Stromal cell of bone marrow (primary cell): ENCODE measurements around the gene EXD3.
"Not testable (repeated sequence)": the region's sequence is repeated elsewhere in the genome, so short reads cannot be mapped to it uniquely, and the experiment has no call there.

Source experiments
- DNase-seq: peaks from one replicate; pipeline ENCODE4 v3.0.0-alpha.2; 2012; ENCODE audit warnings: low read depth

The EXD3 gene

DNA sequence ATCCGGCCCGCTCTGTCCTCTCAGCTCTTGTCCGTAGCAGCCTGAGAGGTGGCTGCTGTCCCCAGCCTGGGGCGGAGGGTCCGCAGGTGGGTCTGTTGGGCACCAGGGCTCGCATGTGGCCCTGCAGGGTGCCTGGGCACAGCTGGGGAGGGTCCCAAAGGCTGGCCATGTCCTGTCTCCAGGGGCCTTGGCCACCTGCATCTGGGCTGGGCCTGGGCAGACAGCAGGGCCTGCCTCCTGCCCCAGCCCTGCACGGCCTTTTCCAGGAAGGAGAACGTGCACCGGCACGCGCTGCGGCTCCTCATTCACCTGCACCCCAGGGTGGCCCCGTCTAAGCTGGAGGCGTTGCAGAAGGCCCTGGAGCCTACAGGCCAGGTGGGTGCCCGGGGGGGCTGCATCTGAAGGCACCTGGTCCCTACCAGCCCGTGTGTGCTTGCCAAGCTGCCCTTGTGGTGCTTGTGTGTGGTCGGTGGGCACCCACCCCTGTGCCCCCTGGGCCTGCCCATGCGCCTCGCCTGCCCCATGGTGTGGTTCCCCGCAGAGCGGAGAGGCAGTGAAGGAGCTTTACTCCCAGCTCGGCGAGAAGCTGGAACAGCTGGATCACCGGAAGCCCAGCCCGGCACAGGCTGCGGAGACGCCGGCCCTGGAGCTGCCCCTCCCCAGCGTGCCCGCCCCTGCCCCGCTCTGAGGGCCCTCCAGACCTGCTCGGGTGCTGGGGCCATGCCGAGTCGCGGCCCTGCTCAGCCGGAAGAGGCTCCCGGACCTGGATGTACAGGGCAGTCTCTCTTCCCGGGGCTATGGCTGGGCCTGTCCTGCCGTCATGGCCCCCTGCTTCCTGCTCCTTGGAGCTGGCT is 150.5 kb downstream of the EXD3 start:
- DNase-seq = no peak

DNA sequence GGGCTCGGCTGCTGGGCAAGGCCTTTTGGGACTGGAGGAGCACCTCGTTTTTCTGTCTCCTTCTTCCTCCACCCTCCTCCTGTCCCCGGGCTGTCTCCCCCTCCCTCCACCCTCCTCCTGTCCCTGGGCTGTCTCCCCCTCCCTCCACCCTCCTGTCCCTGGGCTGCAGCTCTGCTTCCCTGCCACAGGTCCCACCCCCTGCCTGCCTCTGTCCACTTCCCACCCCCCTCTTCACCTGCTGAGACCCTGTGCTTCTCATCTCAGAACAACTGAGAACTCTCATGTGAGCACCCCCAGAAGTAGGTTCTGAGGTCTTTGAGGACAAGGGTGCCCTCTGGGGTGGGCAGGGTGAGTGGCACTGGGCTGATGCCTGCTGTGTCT is 151.3 kb downstream of the EXD3 start:
- DNase-seq = no peak

DNA sequence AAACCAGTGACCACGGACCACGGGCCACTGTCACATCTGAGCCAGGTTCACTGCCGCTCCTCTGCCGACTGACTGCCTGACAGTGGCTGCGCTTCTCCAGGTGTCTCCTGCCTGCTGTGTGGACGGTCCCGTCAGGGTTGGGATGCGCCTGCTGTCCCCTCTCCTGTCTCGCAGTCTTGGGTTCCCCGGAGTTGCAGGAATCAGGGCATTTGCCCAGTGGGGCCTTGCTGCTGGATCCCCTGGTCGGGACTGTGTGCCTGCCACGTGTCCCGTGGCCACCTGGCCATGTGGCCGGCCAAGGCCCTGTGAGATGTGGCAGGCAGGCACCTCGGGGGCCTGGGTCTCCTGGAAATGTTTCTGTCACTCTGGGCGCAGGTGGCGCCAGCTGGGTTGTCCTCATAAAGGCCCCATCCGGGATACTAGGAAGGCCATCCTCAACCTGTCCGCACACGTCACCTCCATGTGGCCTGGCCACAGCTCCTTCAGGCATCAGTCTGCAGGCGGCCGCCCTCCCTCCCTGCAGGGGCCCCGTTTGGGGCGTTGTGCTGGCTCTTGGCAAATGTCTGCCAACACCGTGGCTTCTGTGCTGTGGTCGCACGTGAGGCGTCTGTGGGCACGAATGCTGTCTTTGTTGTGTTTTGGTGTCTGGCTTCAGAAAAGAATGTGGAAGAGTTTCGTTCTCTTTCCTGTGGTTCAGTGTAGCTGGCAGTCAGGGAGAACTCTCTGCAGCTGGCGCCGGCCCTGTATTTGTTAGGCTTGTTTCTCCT is 151.8 kb downstream of the EXD3 start:
- DNase-seq = no peak

DNA sequence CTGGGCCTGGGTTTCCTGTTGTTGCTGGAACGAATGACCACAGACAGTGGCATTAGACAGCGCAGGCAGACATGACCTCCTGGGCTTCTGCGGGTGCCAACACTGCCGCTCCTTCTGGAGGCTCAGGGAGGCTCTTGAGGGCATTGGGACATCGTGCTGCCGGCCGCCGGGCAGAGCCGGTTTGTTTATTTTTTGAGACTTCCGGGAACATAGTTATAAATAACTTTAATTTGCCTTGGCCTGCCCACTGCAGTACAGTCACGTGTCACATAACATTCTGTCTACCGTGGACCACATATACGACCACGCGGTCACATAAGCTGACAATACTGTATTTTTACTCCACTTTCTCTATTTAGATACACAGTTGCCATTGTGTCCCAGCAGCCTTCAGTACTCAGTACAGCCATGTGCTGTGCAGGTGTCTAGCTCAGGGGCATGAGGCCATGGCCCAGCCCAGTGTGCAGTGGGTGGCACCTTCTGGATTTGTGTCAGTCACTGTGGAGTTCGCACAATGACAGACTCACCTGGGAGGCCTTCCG is 153.7 kb downstream of the EXD3 start:
- no peak for DNase-seq

DNA sequence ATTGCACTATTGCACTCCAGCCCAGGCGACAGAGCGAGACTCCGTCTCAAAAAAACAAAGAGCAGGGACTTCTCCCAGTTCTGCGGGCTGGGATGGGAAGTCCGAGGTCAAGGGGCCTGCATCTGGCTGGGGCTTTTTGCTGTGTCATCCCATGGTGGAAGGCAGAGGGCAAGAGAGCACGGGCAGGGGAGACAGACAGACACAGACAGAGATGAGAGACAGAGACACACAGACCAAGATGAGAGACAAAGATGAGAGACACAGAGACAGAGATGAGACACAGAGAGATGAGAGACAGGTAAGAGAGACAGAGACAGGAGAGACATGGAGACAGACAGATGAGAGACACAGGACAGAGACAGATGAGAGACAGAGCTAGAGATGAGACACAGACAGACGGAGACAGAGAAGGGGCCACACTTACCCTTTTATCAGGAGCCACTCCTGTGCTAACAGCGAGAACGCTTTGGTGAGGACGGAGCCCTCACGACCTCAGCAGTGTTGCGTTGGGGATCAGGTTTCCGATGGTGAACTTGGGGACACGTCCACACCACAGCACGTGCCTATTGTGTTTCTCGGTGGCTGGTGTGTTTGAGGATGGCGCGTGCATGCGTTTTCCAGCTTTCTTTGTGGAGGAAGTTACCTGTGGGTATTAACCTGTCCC is 154.3 kb downstream of the EXD3 start:
- DNase-seq = no peak

DNA sequence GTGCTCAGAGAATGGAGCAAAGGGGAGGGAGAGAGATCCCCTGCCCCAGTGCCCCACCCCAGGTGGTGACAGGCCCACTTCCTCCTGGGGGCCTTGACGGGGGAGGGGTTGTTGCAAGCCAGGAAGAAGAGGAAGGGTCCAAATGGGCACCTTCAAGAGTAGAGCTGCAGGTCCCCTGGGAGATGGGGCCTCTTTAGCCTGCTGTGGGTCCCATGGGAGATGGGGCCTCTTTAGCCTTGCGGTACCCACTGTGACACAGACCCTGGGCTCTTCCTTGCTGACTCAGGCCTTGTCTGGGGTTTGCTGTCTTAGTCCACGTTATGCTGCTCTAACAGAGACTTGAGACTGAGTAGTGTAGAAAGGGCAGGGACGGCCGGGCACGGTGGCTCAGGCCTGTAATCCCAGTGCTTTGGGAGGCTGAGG is 155.0 kb downstream of the EXD3 start:
- no peak for DNase-seq

DNA sequence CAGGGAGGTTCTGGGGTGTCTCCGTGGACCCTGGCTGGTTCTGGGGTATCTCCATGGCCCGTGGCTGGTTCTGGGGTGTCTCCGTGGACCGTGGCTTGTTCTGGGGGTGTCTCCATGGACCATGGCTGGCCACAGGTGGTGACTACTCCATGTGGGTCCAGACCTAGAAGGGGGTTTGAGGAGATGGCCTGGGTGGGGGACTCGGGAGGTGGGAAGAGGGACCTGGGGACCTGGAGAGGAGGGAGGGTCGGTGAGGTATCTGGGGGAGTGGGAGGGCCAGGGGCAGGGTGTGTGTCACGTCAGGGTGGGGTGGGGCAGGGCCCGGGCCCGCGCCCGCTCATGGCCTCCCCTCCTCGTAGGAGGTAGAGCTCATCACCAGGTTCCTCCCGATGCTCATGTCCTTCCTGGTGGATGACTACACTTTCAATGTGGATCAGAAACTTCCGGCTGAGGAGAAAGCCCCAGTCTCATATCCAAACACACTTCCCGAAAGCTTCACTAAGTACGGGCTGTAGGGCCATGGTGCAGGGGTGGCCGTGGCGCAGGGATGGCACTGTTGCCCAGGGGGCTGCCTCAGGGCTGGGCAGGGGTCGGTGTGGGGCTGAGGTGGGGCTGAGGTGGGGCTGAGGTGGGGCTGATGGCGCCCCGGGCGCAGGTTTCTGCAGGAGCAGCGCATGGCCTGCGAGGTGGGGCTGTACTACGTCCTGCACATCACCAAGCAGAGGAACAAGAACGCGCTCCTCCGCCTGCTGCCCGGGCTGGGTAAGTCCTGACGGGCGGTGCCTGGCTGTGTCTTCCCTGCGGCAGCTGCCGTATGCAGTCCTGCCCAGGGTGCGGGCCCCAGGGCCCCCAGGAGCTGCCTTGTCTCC is 156.1 kb downstream of the EXD3 start:
- DNase-seq = no peak

DNA sequence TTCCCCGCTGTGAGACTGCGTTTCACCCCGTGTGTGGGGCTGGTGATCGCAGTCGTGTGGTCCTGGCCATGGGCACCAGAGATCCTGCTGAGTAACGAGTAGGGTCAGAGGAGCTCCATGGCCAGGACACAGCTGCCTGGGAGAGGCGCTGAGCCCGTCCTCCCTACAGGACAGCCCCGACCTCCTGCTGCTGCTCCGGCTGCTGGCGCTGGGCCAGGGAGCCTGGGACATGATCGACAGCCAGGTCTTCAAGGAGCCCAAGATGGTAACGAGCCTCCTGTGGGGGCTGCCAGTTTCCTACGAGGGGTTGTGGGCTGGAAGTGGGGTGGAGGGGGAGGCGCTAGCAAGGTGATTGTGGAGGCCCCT is 156.8 kb downstream of the EXD3 start:
- no peak for DNase-seq

DNA sequence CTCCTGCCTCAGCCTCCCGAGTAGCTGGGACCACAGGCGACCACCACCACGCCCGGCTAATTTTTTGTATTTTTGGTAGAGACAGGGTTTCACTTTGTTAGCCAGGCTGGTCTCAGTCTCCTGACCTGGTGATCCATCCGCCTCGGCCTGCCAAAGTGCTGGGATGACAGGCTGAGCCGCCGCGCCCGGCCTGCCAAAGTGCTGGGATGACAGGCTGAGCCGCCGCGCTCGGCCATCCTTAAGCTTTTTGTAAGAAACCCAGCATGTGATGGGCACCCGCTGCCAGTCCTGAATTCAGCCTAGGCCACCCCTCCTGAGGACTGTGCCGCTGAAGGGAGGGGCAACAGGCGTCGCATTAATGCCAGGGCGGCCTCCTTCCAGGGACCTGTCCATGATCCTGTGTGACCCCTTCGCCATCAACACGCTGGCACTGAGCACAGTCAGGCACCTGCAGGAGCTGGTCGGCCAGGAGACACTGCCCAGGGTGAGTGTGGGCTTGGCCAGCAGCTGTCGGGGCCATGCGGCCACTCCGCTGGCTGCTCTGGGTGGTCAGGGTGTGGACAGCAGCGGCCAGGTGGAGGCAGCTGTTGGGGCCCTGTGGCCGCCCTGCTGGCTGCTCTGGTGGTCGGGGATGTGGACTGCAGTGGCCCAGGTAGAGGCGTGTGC is 157.3 kb downstream of the EXD3 start:
- no peak for DNase-seq

DNA sequence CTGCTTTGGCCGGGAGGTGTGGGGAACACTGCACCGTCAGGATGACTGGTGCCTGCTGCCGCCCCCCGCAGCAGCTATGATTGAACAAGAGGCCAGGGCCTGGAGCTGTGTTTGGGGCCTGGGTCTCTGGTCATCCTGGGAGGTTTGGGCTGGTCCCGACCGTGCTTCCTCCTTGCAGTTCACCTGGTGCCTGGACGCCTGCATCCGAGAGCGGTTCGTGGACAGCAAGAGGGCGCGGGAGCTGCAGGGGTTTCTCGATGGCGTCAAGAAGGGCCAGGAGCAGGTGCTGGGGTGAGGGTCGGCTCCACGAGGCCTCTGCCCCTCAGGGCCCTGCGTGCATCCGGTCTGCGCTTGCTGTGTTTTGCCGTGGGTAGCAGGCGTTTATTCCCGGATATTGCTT is 158.9 kb downstream of the EXD3 start:
- no peak for DNase-seq

DNA sequence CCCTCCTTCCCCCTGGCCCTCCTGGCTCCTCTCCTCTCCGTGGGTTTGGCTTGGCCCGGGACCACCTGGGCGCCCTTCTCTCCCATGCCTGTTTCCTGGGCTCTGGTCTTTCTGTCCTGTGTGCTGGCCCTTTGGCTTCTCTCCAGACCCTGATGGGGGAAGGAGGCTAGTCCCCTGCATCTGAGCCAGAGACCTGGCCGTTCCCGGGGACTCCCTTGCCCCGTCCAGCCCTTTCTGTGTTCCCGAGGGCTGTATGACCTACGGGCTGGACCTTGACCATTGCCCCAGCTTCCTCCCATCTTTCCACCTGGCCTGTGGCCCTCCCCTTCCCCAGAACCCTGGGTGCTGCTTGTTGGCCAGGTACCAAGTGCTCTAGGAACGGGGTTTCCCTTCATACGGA is 159.5 kb downstream of the EXD3 start:
- no peak for DNase-seq

DNA sequence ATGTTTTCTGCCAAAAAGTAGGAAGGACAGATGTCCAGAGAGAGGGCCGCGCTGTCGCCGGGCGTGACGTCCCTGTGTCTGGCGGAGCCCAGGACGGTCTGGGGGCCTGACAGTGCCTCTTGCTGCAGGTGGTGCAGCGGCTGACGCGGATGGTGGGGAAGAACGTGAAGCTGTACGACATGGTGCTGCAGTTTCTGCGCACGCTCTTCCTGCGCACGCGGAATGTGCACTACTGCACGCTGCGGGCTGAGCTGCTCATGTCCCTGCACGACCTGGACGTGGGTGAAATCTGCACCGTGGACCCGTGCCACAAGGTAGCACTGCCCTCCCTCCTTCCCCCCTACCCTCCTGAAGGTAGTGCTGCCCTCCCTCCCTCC is 160.1 kb downstream of the EXD3 start:
- DNase-seq = no peak

DNA sequence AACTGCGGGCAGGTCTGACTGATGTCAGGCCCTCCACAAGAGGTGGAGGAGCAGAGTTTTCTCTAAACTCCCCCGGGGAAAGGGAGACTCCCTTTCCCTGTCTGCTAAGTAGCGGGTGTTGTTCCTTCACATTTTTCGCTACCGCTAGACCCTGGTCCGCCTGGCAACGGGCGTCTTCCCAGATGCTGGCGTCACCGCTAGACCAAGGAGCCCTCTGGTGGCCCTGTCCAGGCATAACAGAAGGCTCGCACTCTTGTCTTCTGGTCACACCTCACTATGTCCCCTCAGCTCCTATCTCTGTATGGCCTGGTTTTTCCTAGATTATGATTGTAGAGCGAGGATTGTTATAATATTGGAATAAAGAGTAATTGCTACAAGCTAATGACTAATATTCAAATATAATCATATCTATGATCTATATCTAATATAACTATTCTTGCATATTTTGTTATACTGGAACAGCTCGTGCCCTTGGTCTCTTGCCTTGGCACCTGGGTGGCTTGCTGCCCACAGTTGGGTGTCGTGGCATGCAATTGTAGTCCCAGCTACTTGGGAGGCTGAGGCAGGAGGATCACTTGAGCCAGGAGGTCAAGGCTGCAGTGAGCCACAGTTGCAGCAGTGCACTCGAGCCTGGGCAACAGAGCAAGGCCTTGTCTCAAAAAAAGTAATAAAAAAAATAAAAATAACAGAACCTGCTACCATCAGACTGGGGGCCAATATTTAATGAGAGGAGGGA is 160.6 kb downstream of the EXD3 start:
- not testable (repeated sequence) for DNase-seq
